NOMO-1 (cell line): ENCODE data around the gene WLS.

Source experiments
- DNase-seq, 2 experiments: peaks; one replicate each; lab custom pipeline; 2025; ENCODE audit not compliant: unreplicated experiment in 2 of 2; lab: John Stamatoyannopoulos, UW

The WLS gene

GRCh38 chr1:68229650-68230483 lies 2.5 kb downstream of the WLS start:
- no peak for DNase-seq

- no peak for DNase-seq
These were observed 3.5 kb downstream of the WLS start for GRCh38 chr1:68228851-68229250.

- no peak for DNase-seq
These were observed 4.7 kb downstream of the WLS start for GRCh38 chr1:68227598-68227997.

GRCh38 chr1:68225781-68226180 lies 6.5 kb downstream of the WLS start:
- DNase-seq, result no peak

GRCh38 chr1:68223687-68224086 lies 8.6 kb downstream of the WLS start:
- DNase-seq, result no peak

GRCh38 chr1:68221980-68222373 lies 10.3 kb downstream of the WLS start:
- no peak for DNase-seq

GRCh38 chr1:68221001-68221979 lies 11.0 kb downstream of the WLS start:
- DNase-seq, result no peak

GRCh38 chr1:68220420-68220819 lies 11.9 kb downstream of the WLS start:
- no peak for DNase-seq

- DNase-seq, result no peak
These were observed 13.8 kb downstream of the WLS start for GRCh38 chr1:68218490-68218889.

GRCh38 chr1:68217618-68218017 lies 14.7 kb downstream of the WLS start:
- no peak for DNase-seq

GRCh38 chr1:68217060-68217554 lies 15.2 kb downstream of the WLS start:
- DNase-seq, result no peak

GRCh38 chr1:68216089-68216772 lies 16.1 kb downstream of the WLS start:
- DNase-seq, result no peak

GRCh38 chr1:68213843-68214242 lies 18.5 kb downstream of the WLS start:
- no peak for DNase-seq

GRCh38 chr1:68211761-68212380 lies 20.5 kb downstream of the WLS start:
- no peak for DNase-seq

- no peak for DNase-seq
These were observed 21.5 kb downstream of the WLS start for GRCh38 chr1:68210829-68211228.

GRCh38 chr1:68210027-68210426 lies 22.3 kb downstream of the WLS start:
- no peak for DNase-seq

GRCh38 chr1:68206848-68207689 lies 25.3 kb downstream of the WLS start:
- no peak for DNase-seq

GRCh38 chr1:68205794-68206358 lies 26.4 kb downstream of the WLS start:
- no peak for DNase-seq

GRCh38 chr1:68204977-68205630 lies 27.2 kb downstream of the WLS start:
- DNase-seq, result no peak
